Ovary (tissue), 3 donors: ENCODE measurements around the gene CASTOR2.
"Not testable (repeated sequence)": the region's sequence is repeated elsewhere in the genome, so short reads cannot be mapped to it uniquely, and the experiment has no call there.

Experiments used
- EP300 ChIP-seq: sonication (generic); formaldehyde crosslinking; IDR thresholded peaks from one replicate; pipeline ENCODE4 v1.6.1; 2017; ENCODE audit warnings: antibody characterized with exemption
- POLR2A ChIP-seq: fragments of 450-650 bp; IDR thresholded peaks from one replicate; pipeline ENCODE4 v1.6.1; 2017; ENCODE audit warnings: antibody characterized with exemption, mild to moderate bottlenecking, moderate library complexity
- TF ChIP-seq, protein P1 (sequence below), 3 donors: fragments of 450-650 bp in 2 of 3; fragments of 200-600 bp in 1 of 3; IDR thresholded peaks; one replicate each; pipeline versions ENCODE4 v1.5.1 to v1.8.0; 2016 to 2022; ENCODE audit warnings: antibody characterized with exemption in 3 of 3, mild to moderate bottlenecking in 1 of 3
- donor health status: DM: no; HTN: no; CAD: no.

DNA sequence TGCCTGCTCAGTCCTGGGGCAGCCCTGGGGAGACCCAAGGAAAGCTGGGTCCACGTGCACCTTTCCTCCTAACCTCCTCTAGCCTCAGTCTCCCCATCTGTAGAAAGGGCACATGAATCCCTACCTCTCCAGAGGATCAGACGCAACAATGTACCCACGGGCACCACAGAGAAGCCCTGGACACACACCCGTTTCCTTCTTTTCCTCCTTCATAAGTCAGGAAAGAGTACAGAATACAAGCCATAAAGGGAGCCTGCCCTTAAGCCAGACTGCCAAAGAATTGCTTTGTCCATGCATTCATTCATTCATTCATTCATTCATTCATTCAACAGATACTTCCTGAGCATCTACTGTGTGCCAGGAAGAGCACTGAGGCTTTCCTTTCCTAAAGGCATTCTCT is 20.6 kb upstream of the CASTOR2 start:
- TF ChIP-seq, protein P1, sequence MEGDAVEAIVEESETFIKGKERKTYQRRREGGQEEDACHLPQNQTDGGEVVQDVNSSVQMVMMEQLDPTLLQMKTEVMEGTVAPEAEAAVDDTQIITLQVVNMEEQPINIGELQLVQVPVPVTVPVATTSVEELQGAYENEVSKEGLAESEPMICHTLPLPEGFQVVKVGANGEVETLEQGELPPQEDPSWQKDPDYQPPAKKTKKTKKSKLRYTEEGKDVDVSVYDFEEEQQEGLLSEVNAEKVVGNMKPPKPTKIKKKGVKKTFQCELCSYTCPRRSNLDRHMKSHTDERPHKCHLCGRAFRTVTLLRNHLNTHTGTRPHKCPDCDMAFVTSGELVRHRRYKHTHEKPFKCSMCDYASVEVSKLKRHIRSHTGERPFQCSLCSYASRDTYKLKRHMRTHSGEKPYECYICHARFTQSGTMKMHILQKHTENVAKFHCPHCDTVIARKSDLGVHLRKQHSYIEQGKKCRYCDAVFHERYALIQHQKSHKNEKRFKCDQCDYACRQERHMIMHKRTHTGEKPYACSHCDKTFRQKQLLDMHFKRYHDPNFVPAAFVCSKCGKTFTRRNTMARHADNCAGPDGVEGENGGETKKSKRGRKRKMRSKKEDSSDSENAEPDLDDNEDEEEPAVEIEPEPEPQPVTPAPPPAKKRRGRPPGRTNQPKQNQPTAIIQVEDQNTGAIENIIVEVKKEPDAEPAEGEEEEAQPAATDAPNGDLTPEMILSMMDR (IDR thresholded peaks at IDR 0.05) = not testable (repeated sequence)
- not testable (repeated sequence) for TF ChIP-seq POLR2A, EP300
